ENCODE measurements around the gene SPAG6.

DNA sequence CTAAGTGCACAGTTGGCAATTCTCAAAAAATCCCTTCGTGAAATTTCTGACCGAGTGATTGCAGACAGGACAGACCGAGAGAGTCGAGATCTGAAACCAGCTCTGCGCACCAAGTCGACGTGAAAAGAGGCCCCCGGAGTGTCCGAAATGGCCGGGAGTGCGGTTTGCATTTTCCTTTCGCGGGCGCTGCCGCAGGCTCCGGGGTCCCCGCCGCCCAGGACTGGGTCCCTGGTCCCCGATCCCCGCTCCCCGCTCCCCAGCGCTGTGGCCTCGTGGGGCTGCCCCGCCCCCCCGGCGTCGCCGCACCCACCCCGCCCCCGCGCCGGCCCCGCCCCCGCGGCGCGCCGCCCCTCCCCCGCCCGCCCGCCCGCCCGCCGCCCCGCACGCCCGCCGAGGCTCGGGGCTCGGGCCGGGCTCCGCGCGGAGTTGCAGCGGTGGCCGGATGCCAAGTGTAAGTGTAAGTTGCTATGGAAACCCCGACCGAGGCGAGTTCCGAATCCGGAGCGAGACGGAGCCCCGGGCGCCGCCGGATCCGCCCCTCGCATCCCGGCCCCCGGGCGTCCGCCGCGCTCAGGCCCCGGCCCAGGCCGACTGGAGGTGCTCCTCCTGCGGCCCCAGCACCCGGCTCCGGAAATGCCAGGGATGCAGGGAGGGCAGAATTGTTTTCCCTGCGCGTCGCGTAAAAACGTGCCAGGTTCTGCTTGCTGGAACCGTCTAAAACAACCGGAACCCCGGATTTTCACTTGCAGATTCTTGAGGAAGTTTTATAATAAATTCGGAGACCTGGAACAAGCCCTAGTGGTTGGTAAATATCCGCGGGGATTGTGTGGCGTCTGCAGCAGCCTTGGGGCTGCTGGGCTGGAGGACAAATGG, 19.8 kb upstream of the SPAG6 start:
- TF ChIP-seq, protein P1, sequence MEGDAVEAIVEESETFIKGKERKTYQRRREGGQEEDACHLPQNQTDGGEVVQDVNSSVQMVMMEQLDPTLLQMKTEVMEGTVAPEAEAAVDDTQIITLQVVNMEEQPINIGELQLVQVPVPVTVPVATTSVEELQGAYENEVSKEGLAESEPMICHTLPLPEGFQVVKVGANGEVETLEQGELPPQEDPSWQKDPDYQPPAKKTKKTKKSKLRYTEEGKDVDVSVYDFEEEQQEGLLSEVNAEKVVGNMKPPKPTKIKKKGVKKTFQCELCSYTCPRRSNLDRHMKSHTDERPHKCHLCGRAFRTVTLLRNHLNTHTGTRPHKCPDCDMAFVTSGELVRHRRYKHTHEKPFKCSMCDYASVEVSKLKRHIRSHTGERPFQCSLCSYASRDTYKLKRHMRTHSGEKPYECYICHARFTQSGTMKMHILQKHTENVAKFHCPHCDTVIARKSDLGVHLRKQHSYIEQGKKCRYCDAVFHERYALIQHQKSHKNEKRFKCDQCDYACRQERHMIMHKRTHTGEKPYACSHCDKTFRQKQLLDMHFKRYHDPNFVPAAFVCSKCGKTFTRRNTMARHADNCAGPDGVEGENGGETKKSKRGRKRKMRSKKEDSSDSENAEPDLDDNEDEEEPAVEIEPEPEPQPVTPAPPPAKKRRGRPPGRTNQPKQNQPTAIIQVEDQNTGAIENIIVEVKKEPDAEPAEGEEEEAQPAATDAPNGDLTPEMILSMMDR (IDR thresholded peaks at IDR 0.05): peak in 1 of 3 experiments; percentile 6
- TF ChIP-seq POLR2A (IDR thresholded peaks at IDR 0.05; ENCODE audit: low read depth) (no peak), POLR2AphosphoS5 (IDR thresholded peaks at IDR 0.05) (peak in 1 of 2 donors; percentile 9), EP300 (IDR thresholded peaks at IDR 0.05) (no peak)
